ENCODE measurements around the gene LCE7A.

DNA sequence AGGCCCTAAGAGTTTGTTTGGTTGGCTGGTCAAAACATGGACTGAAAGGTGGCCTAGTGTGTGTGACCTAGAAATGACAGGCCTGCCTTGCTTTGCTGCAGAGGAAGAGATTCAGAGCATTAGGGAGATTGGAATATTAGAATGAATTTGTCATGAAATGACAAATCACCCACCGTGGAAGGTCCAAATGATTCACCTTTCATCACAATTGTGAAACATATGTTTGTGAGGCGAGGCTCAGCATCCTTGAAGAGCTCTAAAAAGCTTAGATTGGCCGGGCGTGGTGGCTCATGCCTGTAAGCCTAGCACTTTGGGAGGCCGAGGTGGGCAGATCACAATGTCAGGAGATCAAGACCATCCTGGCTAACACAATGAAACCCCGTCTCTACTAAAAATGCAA lies 42.5 kb upstream of the LCE7A start:
- TF ChIP-seq EZH2 (IDR thresholded peaks at IDR 0.05; ENCODE audit: borderline replicate concordance, low read depth, low read length, severe bottlenecking) (no peak), POLR2AphosphoS5 (IDR thresholded peaks at IDR 0.05; ENCODE audit: insufficient read depth, low read depth, low read length) (no peak), POLR2A (IDR thresholded peaks at IDR 0.05; ENCODE audit: low read depth, low read length) (no peak), GATA2 (IDR thresholded peaks at IDR 0.05; ENCODE audit: insufficient read depth, insufficient read length, low read depth, low read length) (no peak), MYC (IDR thresholded peaks at IDR 0.05; ENCODE audit: low read depth, low read length) (no peak)
- TF ChIP-seq, protein P1, sequence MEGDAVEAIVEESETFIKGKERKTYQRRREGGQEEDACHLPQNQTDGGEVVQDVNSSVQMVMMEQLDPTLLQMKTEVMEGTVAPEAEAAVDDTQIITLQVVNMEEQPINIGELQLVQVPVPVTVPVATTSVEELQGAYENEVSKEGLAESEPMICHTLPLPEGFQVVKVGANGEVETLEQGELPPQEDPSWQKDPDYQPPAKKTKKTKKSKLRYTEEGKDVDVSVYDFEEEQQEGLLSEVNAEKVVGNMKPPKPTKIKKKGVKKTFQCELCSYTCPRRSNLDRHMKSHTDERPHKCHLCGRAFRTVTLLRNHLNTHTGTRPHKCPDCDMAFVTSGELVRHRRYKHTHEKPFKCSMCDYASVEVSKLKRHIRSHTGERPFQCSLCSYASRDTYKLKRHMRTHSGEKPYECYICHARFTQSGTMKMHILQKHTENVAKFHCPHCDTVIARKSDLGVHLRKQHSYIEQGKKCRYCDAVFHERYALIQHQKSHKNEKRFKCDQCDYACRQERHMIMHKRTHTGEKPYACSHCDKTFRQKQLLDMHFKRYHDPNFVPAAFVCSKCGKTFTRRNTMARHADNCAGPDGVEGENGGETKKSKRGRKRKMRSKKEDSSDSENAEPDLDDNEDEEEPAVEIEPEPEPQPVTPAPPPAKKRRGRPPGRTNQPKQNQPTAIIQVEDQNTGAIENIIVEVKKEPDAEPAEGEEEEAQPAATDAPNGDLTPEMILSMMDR (IDR thresholded peaks at IDR 0.05; ENCODE audit: extremely low read depth in 1 of 2, insufficient read depth in 1 of 2, low read depth in 1 of 2, low read length in 2 of 2), result no peak
